Measurements from ENCODE around the gene DPP7.

The DPP7 gene

GRCh38 chr9:137161558-137162486 lies 47.3 kb upstream of the DPP7 start:
- Histone ChIP-seq H2BK15ac (ENCODE audit: low read depth, poor library complexity, severe bottlenecking) (no peak overlapping the region), H3K4me3 (ENCODE audit: insufficient read depth in 1 of 2, low read depth in 1 of 2, low read length in 2 of 2) (no peak overlapping the region), H3K36me3 (ENCODE audit: control insufficient read depth in 1 of 2, insufficient read depth in 2 of 2, low read depth in 1 of 2, low read length in 2 of 2) (no peaks in the 10 kb centered on the region), H4K91ac (ENCODE audit: low read length) (no peak overlapping the region), H2AFZ (ENCODE audit: low read depth, low read length) (no peak overlapping the region), H3K23ac (ENCODE audit: low read length in 2 of 2) (no peak overlapping the region), H2BK12ac (ENCODE audit: low read length in 2 of 2) (no peak overlapping the region), H3K27ac (ENCODE audit: low read length, poor library complexity, severe bottlenecking) (no peak overlapping the region), H4K8ac (ENCODE audit: low read length) (no peak overlapping the region), H3K27me3 (ENCODE audit: control insufficient read depth in 1 of 2, insufficient read depth in 1 of 2, low read length in 2 of 2) (peaks cover 86 to 97% of the 10 kb centered on the region in 2 experiments), H2BK120ac (ENCODE audit: low read depth, low read length) (no peak overlapping the region), H3K4me2 (ENCODE audit: low read length, poor library complexity, severe bottlenecking) (peak overlapping the region; percentile 33), H3K14ac (ENCODE audit: low read length in 2 of 2) (no peak overlapping the region), H2BK5ac (ENCODE audit: low read depth, low read length, poor library complexity, severe bottlenecking) (no peak overlapping the region), H3K18ac (ENCODE audit: low read depth in 1 of 2, low read length in 2 of 2) (no peak overlapping the region), H3K4me1 (ENCODE audit: control insufficient read depth, insufficient read depth, low read depth, low read length) (peaks cover 20% of the 10 kb centered on the region), H3K4ac (ENCODE audit: low read depth in 1 of 2, low read length in 2 of 2) (no peak overlapping the region), H3K79me1 (replicated peaks; ENCODE audit: low read length, poor library complexity, severe bottlenecking) (no peaks in the 10 kb centered on the region), H2AK5ac (ENCODE audit: low read length, severe bottlenecking) (no peak overlapping the region), H3K9me3 (ENCODE audit: control insufficient read depth, low read length) (no peaks in the 10 kb centered on the region), H3K9ac (ENCODE audit: low read length) (no peak overlapping the region)
- 12% methylated on average over 60 of the region's 71 CpGs for WGBS
- no peak for DNase-seq

- no peak overlapping the region for H3K4me3 ChIP-seq (ENCODE audit: insufficient read depth in 1 of 2, low read depth in 1 of 2, low read length in 2 of 2)
- H2BK15ac ChIP-seq (ENCODE audit: low read depth, poor library complexity, severe bottlenecking): no peak overlapping the region
- H3K9me3 ChIP-seq (ENCODE audit: control insufficient read depth, low read length): no peaks in the 10 kb centered on the region
- no peak overlapping the region for H2BK12ac ChIP-seq (ENCODE audit: low read length in 2 of 2)
- H3K4ac ChIP-seq (ENCODE audit: low read depth in 1 of 2, low read length in 2 of 2): no peak overlapping the region
- no peak overlapping the region for H2AFZ ChIP-seq (ENCODE audit: low read depth, low read length)
- DNase-seq: no peak
- H3K36me3 ChIP-seq (ENCODE audit: control insufficient read depth in 1 of 2, insufficient read depth in 2 of 2, low read depth in 1 of 2, low read length in 2 of 2): peaks cover 0 to 4% of the 10 kb centered on the region in 2 experiments
- H2AK5ac ChIP-seq (ENCODE audit: low read length, severe bottlenecking): no peak overlapping the region
- WGBS: 48% methylated on average over 53 of the region's 56 CpGs
- H4K8ac ChIP-seq (ENCODE audit: low read length): no peak overlapping the region
- no peak overlapping the region for H3K18ac ChIP-seq (ENCODE audit: low read depth in 1 of 2, low read length in 2 of 2)
- no peak overlapping the region for H3K9ac ChIP-seq (ENCODE audit: low read length)
- H2BK120ac ChIP-seq (ENCODE audit: low read depth, low read length): no peak overlapping the region
- H4K91ac ChIP-seq (ENCODE audit: low read length): no peak overlapping the region
- no peaks in the 10 kb centered on the region for H3K79me1 ChIP-seq (replicated peaks; ENCODE audit: low read length, poor library complexity, severe bottlenecking)
- peaks cover 85 to 97% of the 10 kb centered on the region in 2 experiments for H3K27me3 ChIP-seq (ENCODE audit: control insufficient read depth in 1 of 2, insufficient read depth in 1 of 2, low read length in 2 of 2)
- H3K4me1 ChIP-seq (ENCODE audit: control insufficient read depth, insufficient read depth, low read depth, low read length): peaks cover 27% of the 10 kb centered on the region
- no peak overlapping the region for H3K23ac ChIP-seq (ENCODE audit: low read length in 2 of 2)
- H3K14ac ChIP-seq (ENCODE audit: low read length in 2 of 2): no peak overlapping the region
- no peak overlapping the region for H2BK5ac ChIP-seq (ENCODE audit: low read depth, low read length, poor library complexity, severe bottlenecking)
- no peak overlapping the region for H3K4me2 ChIP-seq (ENCODE audit: low read length, poor library complexity, severe bottlenecking)
- no peak overlapping the region for H3K27ac ChIP-seq (ENCODE audit: low read length, poor library complexity, severe bottlenecking)
Observed at GRCh38 chr9:137160716-137161557, 46.4 kb upstream of the DPP7 start.

GRCh38 chr9:137160054-137160425 lies 45.5 kb upstream of the DPP7 start:
- Histone ChIP-seq H3K27ac (ENCODE audit: low read length, poor library complexity, severe bottlenecking) (no peak overlapping the region), H2AK5ac (ENCODE audit: low read length, severe bottlenecking) (no peak overlapping the region), H3K23ac (ENCODE audit: low read length in 2 of 2) (no peak overlapping the region), H3K4ac (ENCODE audit: low read depth in 1 of 2, low read length in 2 of 2) (no peak overlapping the region), H3K9ac (ENCODE audit: low read length) (no peak overlapping the region), H3K4me1 (ENCODE audit: control insufficient read depth, insufficient read depth, low read depth, low read length) (peaks cover 27% of the 10 kb centered on the region), H3K36me3 (ENCODE audit: control insufficient read depth in 1 of 2, insufficient read depth in 2 of 2, low read depth in 1 of 2, low read length in 2 of 2) (peaks cover 0 to 4% of the 10 kb centered on the region in 2 experiments), H2BK12ac (ENCODE audit: low read length in 2 of 2) (no peak overlapping the region), H4K8ac (ENCODE audit: low read length) (no peak overlapping the region), H3K9me3 (ENCODE audit: control insufficient read depth, low read length) (no peaks in the 10 kb centered on the region), H3K4me3 (ENCODE audit: insufficient read depth in 1 of 2, low read depth in 1 of 2, low read length in 2 of 2) (no peak overlapping the region), H3K27me3 (ENCODE audit: control insufficient read depth in 1 of 2, insufficient read depth in 1 of 2, low read length in 2 of 2) (peaks cover 85 to 97% of the 10 kb centered on the region in 2 experiments), H3K79me1 (replicated peaks; ENCODE audit: low read length, poor library complexity, severe bottlenecking) (no peaks in the 10 kb centered on the region), H2BK120ac (ENCODE audit: low read depth, low read length) (no peak overlapping the region), H3K4me2 (ENCODE audit: low read length, poor library complexity, severe bottlenecking) (no peak overlapping the region), H2AFZ (ENCODE audit: low read depth, low read length) (no peak overlapping the region), H4K91ac (ENCODE audit: low read length) (no peak overlapping the region), H3K18ac (ENCODE audit: low read depth in 1 of 2, low read length in 2 of 2) (no peak overlapping the region), H2BK5ac (ENCODE audit: low read depth, low read length, poor library complexity, severe bottlenecking) (no peak overlapping the region), H3K14ac (ENCODE audit: low read length in 2 of 2) (no peak overlapping the region), H2BK15ac (ENCODE audit: low read depth, poor library complexity, severe bottlenecking) (no peak overlapping the region)
- DNase-seq: no peak
- WGBS: 89% methylated on average over 17 of the region's 17 CpGs

Data from mesenchymal stem cell (in vitro differentiated cells and primary cell).